ENCODE data around the gene IGF2BP3.
"Not testable (repeated sequence)": the region's sequence is repeated elsewhere in the genome, so short reads cannot be mapped to it uniquely, and the experiment has no call there.

The IGF2BP3 gene

GRCh38 chr7:23419160-23419559, 51.1 kb downstream of the IGF2BP3 start:
- no peak for DNase-seq

- DNase-seq = no peak
These were observed 52.2 kb downstream of the IGF2BP3 start for GRCh38 chr7:23418046-23418445.

GRCh38 chr7:23415198-23415597, 55.1 kb downstream of the IGF2BP3 start:
- no peak for DNase-seq

GRCh38 chr7:23410446-23411183, 59.7 kb downstream of the IGF2BP3 start:
- no peak for DNase-seq

- not testable (repeated sequence) for DNase-seq
These were observed 63.7 kb downstream of the IGF2BP3 start for GRCh38 chr7:23406564-23406963.

- DNase-seq = no peak
These were observed 65.1 kb downstream of the IGF2BP3 start for GRCh38 chr7:23405240-23405618.

GRCh38 chr7:23404546-23405239, 65.6 kb downstream of the IGF2BP3 start:
- no peak for DNase-seq

GRCh38 chr7:23403970-23404369, 66.3 kb downstream of the IGF2BP3 start:
- no peak for DNase-seq

GRCh38 chr7:23398090-23398489, 72.2 kb downstream of the IGF2BP3 start:
- DNase-seq = not testable (repeated sequence)

- DNase-seq = no peak
These were observed 73.0 kb downstream of the IGF2BP3 start for GRCh38 chr7:23397241-23397640.

GRCh38 chr7:23396222-23397015, 73.9 kb downstream of the IGF2BP3 start:
- DNase-seq = no peak

GRCh38 chr7:23394488-23395171, 75.7 kb downstream of the IGF2BP3 start:
- peak; percentile 88 for DNase-seq

GRCh38 chr7:23393636-23394035, 76.7 kb downstream of the IGF2BP3 start:
- DNase-seq = no peak

GRCh38 chr7:23389701-23390100, 80.6 kb downstream of the IGF2BP3 start:
- DNase-seq = no peak

- no peak for DNase-seq
These were observed 82.7 kb downstream of the IGF2BP3 start for GRCh38 chr7:23387583-23387982.

- no peak for DNase-seq
These were observed 85.2 kb downstream of the IGF2BP3 start for GRCh38 chr7:23385140-23385539.

- DNase-seq = no peak
These were observed 87.1 kb downstream of the IGF2BP3 start for GRCh38 chr7:23383225-23383624.

GRCh38 chr7:23380961-23381360, 89.3 kb downstream of the IGF2BP3 start:
- DNase-seq = no peak

GRCh38 chr7:23380556-23380955, 89.7 kb downstream of the IGF2BP3 start:
- DNase-seq = no peak

GRCh38 chr7:23378996-23379395, 91.3 kb downstream of the IGF2BP3 start:
- DNase-seq = no peak

GRCh38 chr7:23377134-23377533, 93.2 kb downstream of the IGF2BP3 start:
- no peak for DNase-seq

GRCh38 chr7:23373151-23374004, 96.9 kb downstream of the IGF2BP3 start:
- DNase-seq = peak; percentile 52
